ENCODE measurements around the gene FZD10.

- TF ChIP-seq CTCF (IDR thresholded peaks at IDR 0.05) (no peak), TCF7L2 (IDR thresholded peaks at IDR 0.05; ENCODE audit: low read depth, low read length) (no peak)
Observed at GRCh38 chr12:130136509-130137039, 25.7 kb upstream of the FZD10 start.
